Fibroblast of peridontal ligament (primary cell): ENCODE results near the gene UQCRC1.

Experiments used
- DNase-seq: peaks from one replicate; pipeline ENCODE4 v3.0.0-alpha.2; 2010; ENCODE audit errors: extremely low read depth

UQCRC1 gene

DNA sequence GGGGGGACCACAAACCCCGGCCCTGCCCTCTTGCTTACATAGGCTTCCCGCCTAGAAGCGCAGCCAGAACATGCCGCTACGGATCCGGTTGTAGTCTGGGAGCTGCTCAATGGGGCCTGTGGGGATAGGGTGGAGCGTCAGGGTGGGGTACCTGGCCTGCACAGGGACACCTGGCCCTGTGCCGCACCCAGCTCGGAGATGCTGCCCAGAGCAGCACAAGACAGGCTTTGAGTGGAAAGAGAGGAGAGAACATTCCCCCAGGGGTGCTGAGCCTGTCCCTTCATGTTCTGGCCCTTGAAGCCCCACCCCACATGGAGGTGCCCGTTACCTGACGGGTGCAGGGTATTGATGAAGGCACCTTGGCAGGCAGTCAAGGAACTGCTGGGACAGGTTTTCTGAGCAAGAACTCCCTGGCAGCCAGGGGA, 10.4 kb downstream of the UQCRC1 start:
- no peak for DNase-seq

DNA sequence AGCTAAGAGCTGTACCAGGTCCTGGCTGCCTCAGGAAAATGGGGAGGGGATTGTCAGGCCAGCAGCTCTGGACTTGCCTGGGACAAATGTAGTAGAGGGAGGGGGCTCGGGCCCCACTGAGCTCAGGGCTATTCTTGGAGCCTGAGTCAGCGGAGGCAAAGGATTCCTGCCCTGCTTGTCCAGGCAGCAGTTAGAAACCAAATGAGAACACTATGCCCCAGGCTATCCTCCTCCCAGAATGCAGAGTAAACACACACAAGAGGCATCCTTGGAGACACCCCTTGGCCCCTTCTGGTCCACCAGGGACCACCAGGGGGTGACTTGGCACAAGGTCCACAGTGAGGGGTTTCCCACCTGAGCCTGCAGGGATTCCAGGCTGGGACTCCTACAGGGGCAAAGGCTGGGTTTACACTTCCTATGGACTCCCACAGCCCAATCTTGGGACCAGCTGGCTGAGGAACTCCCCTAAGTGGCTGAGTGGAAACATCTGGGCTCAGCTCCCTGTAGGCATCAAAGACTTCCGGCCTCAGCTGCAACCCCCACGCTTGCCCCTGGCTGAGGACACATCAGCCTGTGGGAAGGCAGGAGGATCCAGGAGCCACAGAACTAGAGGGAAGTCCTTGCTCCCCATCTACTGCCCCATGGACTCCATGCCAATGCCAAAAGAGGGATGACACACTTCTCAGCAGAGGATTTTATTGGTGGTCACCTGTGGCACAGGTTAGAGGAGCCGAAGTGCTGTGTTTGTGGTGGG, 10.9 kb downstream of the UQCRC1 start:
- peak; percentile 94 for DNase-seq

DNA sequence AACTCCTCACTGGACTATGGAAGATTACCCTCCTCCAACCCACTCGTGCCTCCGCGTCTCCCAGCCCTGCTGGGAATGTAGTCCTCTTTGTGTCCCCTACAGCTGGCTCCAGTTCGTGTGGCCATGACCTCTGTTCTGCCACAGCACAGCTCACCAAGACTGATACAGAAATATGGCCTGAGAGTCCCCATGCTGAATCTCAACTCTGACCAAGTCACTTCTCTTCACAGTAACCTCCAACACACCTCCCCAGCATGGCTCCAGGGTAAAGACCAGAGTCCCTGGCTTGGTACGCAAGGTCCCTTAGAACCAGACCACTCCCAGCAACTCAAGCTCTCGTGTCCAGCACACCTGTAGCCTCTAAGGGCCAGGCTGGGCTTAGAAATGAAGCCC, 12.0 kb downstream of the UQCRC1 start:
- no peak for DNase-seq

DNA sequence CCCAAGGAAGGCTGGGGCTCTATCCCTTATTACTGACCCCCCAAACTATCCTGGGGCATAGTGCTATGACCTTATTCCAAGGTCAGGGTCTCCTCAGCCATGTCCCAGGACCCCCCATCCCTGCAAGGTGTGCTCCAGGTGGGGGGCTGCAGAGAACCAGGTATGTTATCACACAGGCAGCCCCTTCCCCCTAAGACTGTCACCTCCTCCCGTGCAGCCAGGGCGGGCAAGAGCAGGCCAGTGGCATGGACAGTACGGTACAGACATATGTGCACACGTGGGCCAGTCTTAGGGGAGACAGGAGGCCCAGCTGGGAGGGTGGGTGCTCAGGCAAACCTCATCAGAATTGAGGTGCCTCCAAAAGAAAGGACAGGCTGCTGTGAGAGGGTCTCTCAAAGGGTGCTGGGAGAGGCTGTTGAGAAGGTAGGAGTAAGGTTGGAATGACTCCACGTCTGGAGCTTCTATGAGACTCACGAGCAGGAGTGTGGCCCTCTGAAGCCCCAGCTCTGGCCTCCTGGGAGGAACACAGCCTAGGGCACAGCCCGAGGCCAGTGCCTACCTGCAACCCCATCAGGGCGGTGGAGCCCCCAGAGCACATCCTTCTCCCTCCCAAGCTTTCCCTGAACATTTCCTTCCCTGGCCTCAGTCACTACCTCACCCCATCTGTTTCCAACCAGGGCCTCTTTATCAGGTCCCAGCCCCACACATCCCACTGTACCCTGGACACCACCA, 12.6 kb downstream of the UQCRC1 start:
- no peak for DNase-seq

DNA sequence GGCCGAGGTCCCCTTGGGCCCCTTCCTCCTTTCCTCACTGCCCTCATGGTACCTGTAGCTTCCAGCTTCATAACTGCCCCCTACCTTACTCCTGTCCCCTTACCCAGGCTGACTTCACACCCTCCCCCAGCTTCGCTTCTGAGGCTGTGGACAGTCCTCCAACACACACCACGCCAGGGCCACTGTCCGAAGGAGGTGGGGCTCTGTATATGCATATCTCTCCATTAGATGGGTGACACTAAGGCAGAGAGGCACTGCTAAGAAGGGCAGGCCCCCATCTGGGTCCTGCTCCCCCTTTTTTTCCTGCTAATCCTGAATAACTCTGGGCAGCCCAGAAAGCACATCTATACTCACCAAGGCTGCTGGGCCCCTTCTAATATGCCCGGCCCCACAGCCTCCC, 13.3 kb downstream of the UQCRC1 start:
- DNase-seq = no peak

DNA sequence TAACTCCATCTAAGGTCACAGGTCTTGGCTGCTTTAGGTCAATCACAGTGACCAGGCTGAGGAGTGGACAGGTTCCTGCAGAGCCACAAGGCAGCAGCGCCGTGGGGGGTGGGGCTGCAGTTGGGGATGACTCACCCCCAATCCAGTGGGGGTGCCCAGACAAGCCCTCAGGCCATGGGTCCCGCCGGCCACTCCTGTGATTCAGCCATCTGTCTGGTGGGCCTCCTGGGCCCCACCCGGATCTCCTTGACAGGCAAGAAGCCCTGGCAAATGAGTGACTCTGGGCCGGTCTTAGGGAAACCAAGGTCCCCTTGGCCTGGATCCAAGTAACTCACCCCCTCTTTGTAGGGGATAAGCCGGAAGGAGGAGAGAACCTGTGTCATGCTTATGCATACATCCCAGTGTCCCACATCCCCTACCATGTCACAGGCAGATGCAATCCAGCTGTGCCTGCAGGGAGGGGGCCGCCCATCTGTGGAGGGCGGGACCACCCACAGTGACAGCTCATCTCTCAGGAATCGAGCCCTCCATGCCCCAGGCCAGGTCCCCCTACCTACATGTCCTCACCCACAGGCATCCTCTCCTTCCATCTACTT, 13.8 kb downstream of the UQCRC1 start:
- peak; percentile 58 for DNase-seq

DNA sequence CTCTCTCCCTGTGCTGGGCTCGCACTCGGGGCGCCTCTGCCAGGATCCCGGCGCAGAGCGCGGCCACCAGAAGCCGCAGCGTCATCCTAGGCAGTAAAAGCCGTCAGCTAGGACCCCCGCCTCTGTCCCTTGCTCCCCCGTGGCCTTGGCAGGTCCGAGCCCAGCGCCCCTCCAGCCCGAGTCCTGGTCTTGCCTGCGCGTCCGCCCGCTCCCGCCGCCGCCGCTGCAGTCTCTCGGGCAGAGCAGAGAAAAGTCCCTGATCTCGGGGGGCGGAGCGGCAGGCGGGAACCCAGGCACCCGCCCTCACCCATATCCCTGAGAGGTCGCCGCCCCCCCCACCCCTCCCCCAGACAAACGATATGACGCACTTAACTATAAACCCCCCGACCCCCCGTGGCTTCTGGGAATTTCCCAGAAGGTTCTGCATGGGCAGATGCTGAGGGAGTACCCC, 14.3 kb downstream of the UQCRC1 start, which contains the start of gene COL7A1:
Gene COL7A1 (minus strand): TSS at position 255 of the 451 bp plus-strand sequence. CDS start 170 bp downstream, at position 85.
- no peak for DNase-seq

DNA sequence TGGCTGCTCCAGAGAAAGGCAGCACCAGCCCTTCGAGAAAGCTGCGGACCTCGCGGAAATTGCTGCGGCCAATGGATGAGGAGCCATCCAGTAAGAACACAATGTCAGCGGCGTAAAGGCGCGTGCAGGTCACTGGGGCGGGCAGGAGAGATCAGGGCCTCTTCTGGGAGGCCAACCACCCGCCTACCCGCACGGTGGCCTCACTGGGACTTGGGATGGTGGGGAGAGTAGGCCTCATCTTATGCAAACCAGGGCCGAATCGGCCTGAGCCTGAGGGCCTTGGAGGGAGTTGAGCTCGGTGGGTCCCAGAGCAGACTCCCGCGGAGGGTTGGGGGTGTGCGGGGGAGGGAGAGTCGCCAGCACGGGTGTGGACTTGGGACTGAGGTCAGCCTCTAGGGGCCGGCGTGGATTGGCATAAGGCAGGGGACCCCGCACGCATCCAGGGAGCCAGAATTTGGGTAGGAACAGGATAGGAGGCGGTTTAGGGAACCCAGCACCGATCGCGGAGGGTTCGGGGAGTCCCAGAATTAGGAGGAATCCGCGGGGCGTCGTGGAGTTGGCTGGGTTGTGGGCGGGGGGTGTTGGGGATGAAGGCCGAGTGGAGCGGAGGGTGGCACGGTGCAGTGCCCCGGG, 14.9 kb downstream of the UQCRC1 start:
- peak; percentile 45 for DNase-seq

DNA sequence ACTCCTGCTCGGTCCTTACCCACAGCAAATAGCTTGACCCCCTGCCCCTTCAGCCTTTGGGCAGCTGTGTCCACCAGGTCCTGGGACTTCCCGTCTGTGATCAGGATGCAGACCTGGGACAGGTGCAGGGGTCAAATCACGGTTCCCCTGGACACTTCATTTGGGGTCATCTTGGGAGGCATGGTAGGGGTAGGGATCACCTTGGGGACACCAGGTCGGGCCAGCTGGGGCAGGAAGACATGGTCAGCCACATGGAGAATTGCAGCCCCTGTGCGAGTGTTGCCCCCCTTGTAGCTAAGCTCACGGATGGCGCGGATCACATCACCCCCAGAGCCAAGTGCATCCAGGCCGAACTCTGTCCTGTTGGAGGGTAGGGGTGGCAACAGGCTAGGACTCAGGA, 16.1 kb downstream of the UQCRC1 start:
- DNase-seq = no peak

DNA sequence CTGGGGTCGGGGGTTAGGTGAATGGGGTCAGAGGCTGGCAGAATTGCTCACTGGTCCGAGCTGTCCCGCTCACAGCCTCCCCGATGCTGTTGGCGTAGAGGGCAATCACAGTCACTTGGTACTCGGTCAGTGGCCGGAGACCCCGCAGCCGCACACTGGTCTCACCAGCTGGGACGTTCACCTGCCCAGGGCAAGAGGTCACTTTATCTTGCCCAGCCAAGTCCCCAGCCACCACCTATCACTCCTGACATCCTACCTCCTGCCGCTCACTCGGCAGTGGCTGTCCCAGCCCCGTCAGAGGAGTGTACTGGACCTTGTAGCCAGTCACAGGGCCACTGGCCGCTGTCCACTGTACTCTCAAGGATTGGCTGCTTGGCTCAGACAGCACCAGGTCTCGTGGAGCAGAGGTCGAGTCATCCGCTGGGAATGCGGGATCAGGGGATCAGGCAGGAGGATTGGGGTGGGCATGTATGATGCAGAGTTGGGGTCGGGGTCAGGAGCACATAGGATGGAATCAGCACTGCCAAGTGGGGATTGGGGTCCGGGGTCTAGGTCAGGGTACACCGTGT, 16.8 kb downstream of the UQCRC1 start:
- DNase-seq = no peak

DNA sequence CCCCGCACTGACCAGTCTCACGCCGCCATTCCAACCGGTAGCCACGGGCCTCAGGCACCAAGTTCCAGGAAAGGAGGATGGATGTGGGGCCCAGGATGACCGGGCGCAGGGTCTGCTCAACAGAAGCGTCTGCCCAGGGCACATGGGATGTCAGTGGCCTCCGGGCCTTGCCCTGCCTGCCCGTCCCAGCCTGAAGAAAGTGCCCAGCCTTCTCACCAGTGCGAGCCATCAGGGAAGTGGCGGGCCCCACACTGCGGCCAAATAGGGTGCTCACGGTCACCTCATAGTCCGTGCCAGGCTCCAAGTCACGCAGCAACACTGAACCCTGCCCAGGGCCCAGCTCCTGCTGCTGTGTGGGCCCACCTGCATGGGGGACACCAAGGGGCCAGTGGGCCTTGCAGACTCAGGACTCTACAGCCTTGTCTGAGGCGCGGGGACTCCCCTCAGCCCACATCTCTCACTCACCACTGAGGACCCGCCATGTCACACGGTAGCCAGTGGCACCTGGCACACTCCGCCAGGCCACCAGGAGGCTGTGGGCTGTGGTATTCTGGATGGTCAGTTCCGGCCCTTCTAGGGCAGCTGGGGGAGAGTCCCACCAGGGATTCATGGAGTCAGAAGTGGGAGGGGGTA, 17.4 kb downstream of the UQCRC1 start:
- no peak for DNase-seq

DNA sequence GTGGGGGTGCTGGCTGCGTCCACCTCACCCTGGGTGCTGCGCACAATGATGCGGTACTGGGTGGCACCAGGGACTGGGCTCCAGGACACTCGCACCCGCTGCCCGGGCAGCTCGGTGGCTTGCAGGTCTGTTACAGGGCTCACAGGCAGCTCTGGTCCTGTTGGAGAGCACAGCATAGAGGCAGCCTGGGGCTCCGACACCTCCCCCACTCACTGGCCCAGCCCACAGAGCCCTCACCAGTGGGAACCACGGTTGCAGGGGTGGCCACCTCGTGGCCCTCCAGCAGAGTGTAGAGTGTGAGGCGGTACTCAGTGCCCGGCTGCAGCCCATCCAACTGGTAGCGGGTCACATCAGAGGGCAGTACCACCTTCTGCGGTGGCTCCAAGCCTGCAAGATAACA, 18.0 kb downstream of the UQCRC1 start:
- no peak for DNase-seq

DNA sequence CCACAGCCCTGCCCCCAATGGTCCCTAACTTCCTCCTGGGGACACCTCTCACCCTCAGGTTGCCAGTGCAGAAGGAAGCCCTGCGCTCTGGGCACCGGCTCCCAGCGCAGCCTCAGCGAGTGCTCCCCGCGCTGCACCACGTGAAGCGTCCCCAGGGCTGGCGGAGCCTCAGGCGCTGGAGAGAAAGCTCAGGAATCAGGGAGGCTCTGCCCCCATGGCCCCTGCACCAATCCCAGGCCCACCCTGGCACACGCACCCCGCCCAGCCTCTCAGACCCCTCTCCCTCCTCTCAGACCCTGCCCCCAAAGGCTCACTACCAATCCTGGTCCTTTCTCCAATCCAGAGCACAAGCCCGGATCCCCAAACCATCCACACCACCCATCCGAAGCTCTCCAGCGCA, 21.2 kb downstream of the UQCRC1 start:
- no peak for DNase-seq

DNA sequence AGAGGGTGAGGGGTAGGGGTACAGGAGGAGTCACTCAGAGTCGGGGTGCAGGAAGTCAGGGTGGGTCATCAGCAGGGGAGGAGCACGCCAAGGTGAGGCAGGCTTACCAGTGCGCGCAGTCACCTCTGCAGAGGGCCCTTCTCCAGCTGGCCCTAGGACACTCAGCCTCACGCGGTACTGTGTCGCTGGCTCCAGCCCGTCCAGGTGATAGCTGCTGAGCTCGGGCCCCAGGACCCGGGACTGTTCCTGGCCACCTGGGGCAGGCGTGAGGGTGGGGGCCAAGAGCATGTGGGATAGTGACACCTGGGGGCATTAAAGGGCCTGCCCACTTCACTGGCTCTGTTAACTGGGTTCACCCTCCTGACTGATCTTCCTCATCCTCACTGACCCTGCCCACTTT, 21.8 kb downstream of the UQCRC1 start:
- no peak for DNase-seq

DNA sequence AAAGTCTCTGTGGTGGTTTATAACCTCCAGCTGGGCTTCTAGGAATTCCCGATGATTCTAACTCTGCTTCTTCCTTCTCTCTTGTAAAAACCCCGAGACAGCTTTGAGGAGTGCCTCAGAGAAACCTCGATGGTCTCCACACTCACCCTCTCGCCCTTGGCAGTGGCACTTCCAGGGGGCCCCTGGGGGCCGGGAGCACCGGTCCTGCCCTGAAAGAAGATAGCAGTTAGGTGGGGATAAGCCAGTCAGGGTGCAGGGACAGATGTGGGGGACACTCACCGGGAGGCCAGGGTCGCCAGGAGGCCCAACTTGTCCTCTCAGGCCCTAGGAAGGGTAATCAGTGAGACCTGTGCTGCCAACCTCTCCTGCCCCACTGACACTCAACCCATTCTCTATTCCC, 24.0 kb downstream of the UQCRC1 start:
- no peak for DNase-seq

DNA sequence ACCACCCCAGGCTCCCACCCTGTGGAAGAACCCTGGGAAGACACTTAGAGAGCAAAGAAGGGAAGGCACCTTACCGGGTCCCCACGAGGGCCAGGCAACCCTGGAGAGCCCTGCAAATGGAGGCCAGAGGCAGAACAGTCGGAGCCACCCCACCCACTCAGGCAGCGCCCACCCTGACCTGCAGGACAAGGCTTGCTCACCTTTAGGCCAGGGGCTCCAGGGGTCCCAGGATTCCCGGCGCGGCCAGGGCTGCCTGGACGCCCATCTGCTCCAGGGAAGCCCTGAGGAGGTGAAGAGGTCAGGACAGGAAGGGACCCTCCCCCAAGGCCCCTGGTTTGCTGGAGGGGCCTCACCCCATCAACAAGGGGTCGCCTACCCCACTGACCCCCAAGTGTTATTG, 24.6 kb downstream of the UQCRC1 start:
- DNase-seq = no peak

DNA sequence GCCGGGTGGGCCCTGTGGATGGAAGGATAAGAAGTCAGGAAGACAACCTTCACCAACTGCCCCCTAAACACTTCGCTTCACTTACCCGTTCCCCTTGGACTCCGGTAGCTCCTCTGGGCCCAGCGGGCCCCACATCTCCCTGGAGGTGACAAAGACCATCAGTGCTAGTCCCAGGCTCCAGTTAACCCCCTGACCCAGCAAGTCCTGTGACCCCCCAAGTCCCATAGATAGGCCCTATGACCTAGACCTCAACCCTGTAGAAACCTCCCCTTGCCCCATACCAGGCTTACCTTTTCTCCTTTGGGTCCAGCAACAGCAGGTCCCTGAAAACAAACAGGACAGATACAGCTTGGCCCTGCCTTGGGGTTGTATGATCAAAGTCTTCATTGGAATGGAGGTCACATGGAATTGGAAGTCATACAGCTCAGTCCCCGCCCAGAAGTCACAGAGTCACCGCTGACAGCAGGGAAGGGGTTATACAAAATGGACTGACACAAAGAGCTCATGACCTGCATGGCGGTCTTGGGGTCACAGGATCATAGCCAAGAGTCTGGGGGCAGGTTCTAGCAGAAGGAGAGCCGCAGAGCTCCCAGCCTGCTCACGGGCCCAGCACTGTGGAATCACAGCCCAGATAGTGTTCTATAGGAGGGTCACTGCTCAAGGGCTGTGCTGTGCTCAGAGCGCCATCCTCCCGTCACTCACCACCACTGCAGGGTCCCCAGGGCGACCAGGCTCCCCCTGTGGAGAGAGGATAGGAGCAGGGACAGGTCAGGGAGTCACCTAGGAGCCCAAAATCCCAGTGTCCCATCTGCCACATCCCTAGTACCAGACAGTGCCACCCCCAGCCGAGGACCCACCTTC, 27.6 kb downstream of the UQCRC1 start:
- no peak for DNase-seq

DNA sequence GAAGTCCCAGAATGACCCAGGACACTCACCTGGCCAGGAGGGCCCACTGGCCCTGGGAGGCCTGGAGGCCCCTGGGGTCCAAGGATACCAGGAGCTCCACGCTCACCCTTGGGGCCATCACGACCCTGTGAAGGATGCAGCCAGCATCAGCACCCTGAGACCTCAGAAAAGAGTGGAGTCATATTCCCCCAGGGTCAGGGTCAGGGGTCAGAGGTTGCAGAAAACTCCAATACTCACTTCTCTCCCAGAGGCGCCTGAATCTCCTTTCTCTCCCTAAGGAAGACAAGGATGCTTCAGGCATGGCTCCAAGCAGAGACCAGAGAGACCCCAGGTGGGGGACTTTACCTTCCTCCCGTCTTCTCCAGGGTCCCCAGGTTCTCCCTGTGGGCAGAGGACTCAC, 32.8 kb downstream of the UQCRC1 start:
- DNase-seq = no peak

DNA sequence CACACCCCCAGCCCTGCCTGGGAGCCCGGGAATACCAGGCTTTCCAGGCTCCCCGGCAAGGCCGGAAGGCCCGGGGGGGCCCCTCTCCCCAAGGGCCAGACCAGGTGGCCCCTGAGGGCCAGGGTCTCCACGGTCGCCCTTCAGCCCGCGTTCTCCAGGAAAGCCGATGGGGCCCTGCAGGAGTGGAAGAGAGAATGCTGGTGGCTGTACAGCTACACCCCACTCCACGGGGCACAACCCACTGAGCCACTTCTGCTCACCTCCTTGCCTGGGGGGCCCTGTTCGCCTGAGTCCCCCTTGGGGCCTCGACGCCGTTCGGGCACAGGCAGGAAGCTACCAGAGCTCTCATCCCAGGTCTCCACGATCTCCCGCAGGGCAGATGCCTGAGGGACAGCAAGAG, 34.1 kb downstream of the UQCRC1 start:
- DNase-seq = no peak

DNA sequence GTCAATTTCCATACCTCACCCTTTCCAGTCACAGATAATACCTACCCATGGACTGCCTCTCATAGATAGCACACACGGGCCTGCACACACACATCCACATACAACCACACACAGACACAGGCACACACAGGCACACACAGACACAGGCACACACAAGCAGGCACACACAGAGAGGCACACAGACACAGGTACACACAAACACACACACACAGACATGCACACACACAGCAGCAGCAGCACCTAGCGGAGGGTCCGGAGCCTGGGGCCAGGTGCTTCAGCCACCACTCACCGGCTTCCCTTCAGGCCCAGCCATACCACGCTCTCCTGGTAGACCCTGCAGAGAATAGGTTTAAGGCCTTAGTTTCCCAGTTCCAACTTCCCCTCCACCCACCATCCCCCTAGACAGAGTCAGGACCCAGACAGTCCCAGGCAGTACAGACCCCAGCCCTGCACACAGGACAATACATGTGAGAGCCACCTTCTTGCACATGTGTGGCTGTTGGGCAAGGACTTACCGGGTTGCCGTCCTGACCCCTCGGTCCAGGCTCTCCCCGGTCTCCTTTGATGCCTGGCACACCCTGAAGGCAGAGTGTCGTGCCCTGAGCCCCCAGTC, 35.4 kb downstream of the UQCRC1 start:
- no peak for DNase-seq
